Adrenal gland (tissue), 5 donors: ENCODE data around the gene BBS9.

Experiments used
- POLR2A ChIP-seq, 2 donors: fragments of 450-650 bp; IDR thresholded peaks; one replicate each; pipeline ENCODE4 v1.6.1; 2017; ENCODE audit warnings: antibody characterized with exemption in 2 of 2, mild to moderate bottlenecking in 2 of 2, moderate library complexity in 1 of 2
- TF ChIP-seq, protein P1 (sequence below), 6 experiments: fragments of 450-650 bp in 4 of 6; fragments of 200-600 bp in 2 of 6; sonication (generic) in 1 of 6; IDR thresholded peaks; 1 replicate in 5 of 6; 2 replicates in 1 of 6; pipeline versions ENCODE4 v1.5.1 to v1.8.0; 2016 to 2021; ENCODE audit warnings: antibody characterized with exemption in 6 of 6, mild to moderate bottlenecking in 2 of 6, moderate library complexity in 1 of 6
- donor health status: DM: no; HTN: no; CAD: no.

DNA sequence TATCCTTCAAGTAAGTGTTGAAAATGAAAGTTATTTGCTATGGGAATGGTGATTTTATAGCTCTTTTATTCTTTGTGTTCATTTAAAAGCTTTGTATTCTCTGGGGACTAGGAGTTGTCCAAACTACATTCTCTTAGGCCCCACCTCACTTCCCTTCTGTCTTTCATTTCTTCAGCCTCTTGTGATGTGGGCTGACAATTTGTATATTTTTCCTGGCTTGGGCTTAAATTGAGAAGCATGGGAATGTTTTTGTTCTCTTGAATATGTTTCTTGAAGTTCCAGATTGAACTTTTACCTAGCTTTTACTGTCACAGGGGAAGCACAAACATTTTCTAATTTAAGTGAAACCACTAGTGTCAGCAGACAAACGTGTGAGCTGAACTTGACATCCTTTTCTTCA is 27.9 kb downstream of the BBS9 start:
- TF ChIP-seq POLR2A (IDR thresholded peaks at IDR 0.05): no peak
- TF ChIP-seq, protein P1, sequence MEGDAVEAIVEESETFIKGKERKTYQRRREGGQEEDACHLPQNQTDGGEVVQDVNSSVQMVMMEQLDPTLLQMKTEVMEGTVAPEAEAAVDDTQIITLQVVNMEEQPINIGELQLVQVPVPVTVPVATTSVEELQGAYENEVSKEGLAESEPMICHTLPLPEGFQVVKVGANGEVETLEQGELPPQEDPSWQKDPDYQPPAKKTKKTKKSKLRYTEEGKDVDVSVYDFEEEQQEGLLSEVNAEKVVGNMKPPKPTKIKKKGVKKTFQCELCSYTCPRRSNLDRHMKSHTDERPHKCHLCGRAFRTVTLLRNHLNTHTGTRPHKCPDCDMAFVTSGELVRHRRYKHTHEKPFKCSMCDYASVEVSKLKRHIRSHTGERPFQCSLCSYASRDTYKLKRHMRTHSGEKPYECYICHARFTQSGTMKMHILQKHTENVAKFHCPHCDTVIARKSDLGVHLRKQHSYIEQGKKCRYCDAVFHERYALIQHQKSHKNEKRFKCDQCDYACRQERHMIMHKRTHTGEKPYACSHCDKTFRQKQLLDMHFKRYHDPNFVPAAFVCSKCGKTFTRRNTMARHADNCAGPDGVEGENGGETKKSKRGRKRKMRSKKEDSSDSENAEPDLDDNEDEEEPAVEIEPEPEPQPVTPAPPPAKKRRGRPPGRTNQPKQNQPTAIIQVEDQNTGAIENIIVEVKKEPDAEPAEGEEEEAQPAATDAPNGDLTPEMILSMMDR (IDR thresholded peaks at IDR 0.05): no peak
